WI38 (cell line): ENCODE results near the gene MICAL2.

Source experiments
- H3K4me3 ChIP-seq: 2 replicates; pipeline ENCODE4 v1.5.1; 2011; ENCODE audit warnings: low read depth, mild to moderate bottlenecking, control low read depth, low read length
- CTCF ChIP-seq: IDR thresholded peaks from 2 replicates; pipeline ENCODE4 v1.5.1; 2012; ENCODE audit warnings: low read depth, mild to moderate bottlenecking, control low read depth, low read length

MICAL2 gene

DNA sequence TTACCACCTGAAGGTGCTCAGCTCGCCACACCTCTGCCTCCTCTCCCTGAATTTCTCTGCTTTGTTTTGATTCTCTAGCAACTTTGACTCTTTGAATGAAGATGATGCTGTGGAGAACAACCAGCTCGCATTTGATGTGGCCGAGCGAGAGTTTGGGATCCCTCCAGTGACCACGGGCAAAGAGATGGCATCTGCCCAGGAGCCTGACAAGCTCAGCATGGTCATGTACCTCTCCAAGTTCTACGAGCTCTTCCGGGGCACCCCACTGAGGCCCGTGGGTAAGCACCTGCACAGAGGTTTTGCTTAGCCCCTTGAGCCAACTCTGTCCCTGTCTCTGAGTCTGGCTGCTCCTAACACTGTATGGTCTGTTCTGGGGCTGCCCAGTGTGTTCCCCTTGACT lies 115.7 kb downstream of the MICAL2 start:
- no peak for TF ChIP-seq CTCF
- H3K4me3 ChIP-seq = no peak overlapping the region

GRCh38 chr11:12229450-12230229 lies 119.2 kb downstream of the MICAL2 start:
- no peak for TF ChIP-seq CTCF
- no peak overlapping the region for H3K4me3 ChIP-seq

GRCh38 chr11:12232160-12232559 lies 121.8 kb downstream of the MICAL2 start:
- TF ChIP-seq CTCF = no peak
- no peak overlapping the region for H3K4me3 ChIP-seq

DNA sequence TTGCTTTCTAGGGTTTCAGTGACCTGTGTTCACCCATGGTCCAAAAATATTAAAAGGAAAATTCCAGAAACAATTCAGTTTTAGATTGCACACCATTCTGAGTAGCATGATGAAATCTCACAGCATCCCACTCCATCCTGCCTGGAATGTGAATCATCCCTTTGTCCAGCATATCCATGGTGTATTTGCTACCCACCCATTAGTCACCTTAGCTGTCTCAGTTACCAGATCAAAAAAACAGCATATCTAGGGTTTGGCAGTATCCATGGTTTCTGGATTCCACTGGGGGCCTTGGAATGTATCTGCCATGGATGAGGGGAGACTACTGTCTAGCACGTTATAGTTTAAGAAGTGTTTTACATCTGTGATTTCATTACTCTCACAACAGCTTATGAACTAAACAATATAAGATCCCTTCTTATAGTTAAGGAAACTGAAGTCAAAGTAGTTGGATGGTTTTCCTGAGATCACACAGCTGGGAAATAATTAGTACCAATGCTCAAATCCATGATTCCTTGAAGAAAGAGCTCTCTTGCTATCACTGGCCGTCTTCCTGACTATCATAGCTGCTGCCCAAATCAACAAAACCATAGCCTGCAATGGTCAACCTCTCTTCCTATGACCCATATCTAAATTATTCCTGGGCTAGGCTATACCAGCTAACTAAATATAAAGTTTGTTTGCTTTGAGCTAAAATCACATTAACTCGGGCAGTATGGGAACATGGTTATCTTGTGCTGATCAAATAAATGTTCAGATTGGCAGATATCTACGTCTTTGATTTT lies 122.6 kb downstream of the MICAL2 start:
- no peak for TF ChIP-seq CTCF
- no peak overlapping the region for H3K4me3 ChIP-seq

- no peak overlapping the region for H3K4me3 ChIP-seq
- no peak for TF ChIP-seq CTCF
These were observed 123.2 kb downstream of the MICAL2 start for GRCh38 chr11:12233602-12233925.

- no peak for TF ChIP-seq CTCF
- H3K4me3 ChIP-seq = no peak overlapping the region
These were observed 123.8 kb downstream of the MICAL2 start for GRCh38 chr11:12234221-12234620.

GRCh38 chr11:12235080-12235479 lies 124.7 kb downstream of the MICAL2 start:
- no peak overlapping the region for H3K4me3 ChIP-seq
- TF ChIP-seq CTCF = no peak
